Measurements from ENCODE around the gene FNDC3A.
"Not testable (repeated sequence)": the region's sequence is repeated elsewhere in the genome, so short reads cannot be mapped to it uniquely, and the experiment has no call there.

Gene FNDC3A

GRCh38 chr13:48993150-48993549, 17.4 kb downstream of the FNDC3A start:
- no peak for TF ChIP-seq CTCF (IDR thresholded peaks at IDR 0.05; ENCODE audit: low read depth, low read length)
- no peak for DNase-seq (ENCODE audit: extremely low read depth, low read depth)

- TF ChIP-seq CTCF (IDR thresholded peaks at IDR 0.05; ENCODE audit: low read depth, low read length) = no peak
- DNase-seq (ENCODE audit: extremely low read depth, low read depth) = no peak
These were observed 19.0 kb downstream of the FNDC3A start for GRCh38 chr13:48994706-48995105.

GRCh38 chr13:48998641-48999292, 23.1 kb downstream of the FNDC3A start:
- no peak for TF ChIP-seq CTCF (IDR thresholded peaks at IDR 0.05; ENCODE audit: low read depth, low read length)
- DNase-seq (ENCODE audit: extremely low read depth, low read depth) = no peak

GRCh38 chr13:49000247-49000646, 24.5 kb downstream of the FNDC3A start:
- no peak for TF ChIP-seq CTCF (IDR thresholded peaks at IDR 0.05; ENCODE audit: low read depth, low read length)
- DNase-seq (ENCODE audit: extremely low read depth, low read depth) = no peak

- not testable (repeated sequence) for DNase-seq (ENCODE audit: extremely low read depth, low read depth)
These were observed 43.4 kb downstream of the FNDC3A start for GRCh38 chr13:49018986-49019635.

GRCh38 chr13:49020328-49020727, 44.6 kb downstream of the FNDC3A start:
- TF ChIP-seq CTCF (IDR thresholded peaks at IDR 0.05; ENCODE audit: low read depth, low read length) = no peak
- DNase-seq (ENCODE audit: extremely low read depth, low read depth) = no peak

- DNase-seq (ENCODE audit: extremely low read depth, low read depth) = no peak
- no peak for TF ChIP-seq CTCF (IDR thresholded peaks at IDR 0.05; ENCODE audit: low read depth, low read length)
These were observed 45.3 kb downstream of the FNDC3A start for GRCh38 chr13:49020940-49021553.
